SK-N-MC (cell line): Measurements from ENCODE around the gene CD2BP2.

Experiments used
- EZH2 ChIP-seq: fragments of 200-600 bp; sonication (generic); IDR thresholded peaks from one replicate; pipeline ENCODE4 v1.6.1; 2017; ENCODE audit warnings: antibody characterized with exemption
- FOXP2 ChIP-seq: optimal IDR thresholded peaks from 2 replicates; pipeline ENCODE3; 2011; ENCODE audit warnings: mild to moderate bottlenecking, moderate library complexity; ENCODE audit not compliant: insufficient read depth; ENCODE audit errors: extremely low read length, control extremely low read depth
- POLR2AphosphoS5 ChIP-seq: IDR thresholded peaks from 2 replicates; pipeline ENCODE4 v1.6.1; 2012; ENCODE audit warnings: mild to moderate bottlenecking, low read depth, low read length, borderline replicate concordance

- TF ChIP-seq EZH2 (no peak), POLR2AphosphoS5 (no peak), FOXP2 (no peak)
These were observed 22.1 kb upstream of the CD2BP2 start for GRCh38 chr16:30377050-30377811.
